Activated CD4-positive, alpha-beta T cell treated with anti-CD3 and anti-CD28 coated beads for 36 hours (primary cell): Measurements from ENCODE around the gene ADAM19. TPM values are rescaled to one million over a fixed set of nuclear protein-coding genes. Genes with fewer than 3 reads are reported as not detected.

Experiments used
- ATAC-seq: fragments of 200-7000 bp; cut with Tn5 transposase; one replicate; pipeline ENCODE4 v1.10.0; 2021; ENCODE audit warnings: mild to moderate bottlenecking, moderate library complexity
- CTCF ChIA-PET: fragments of 350-600 bp; sonication (Branson Sonifier 250); formaldehyde crosslinking; loops from one replicate; lab custom pipeline; 2021; ENCODE audit warnings: antibody characterized with exemption; lab: Charles Lee
- POLR2A ChIA-PET: fragments of 350-600 bp; sonication (Branson Sonifier 250); formaldehyde crosslinking; loops from one replicate; lab custom pipeline; 2021; ENCODE audit warnings: antibody characterized with exemption, inconsistent platforms; lab: Charles Lee
- DNase-seq: peaks from one replicate; pipeline ENCODE4 v3.0.0-alpha.2; 2020
- H3K27ac Mint-ChIP-seq: one replicate; pipeline ENCODE4 v1.8.0; 2021; ENCODE audit warnings: mixed read lengths
- H3K27me3 Mint-ChIP-seq: one replicate; pipeline ENCODE4 v1.8.0; 2021; ENCODE audit warnings: mixed read lengths
- H3K36me3 Mint-ChIP-seq: one replicate; pipeline ENCODE4 v1.8.0; 2021; ENCODE audit warnings: low read depth, mixed read lengths
- H3K4me1 Mint-ChIP-seq: one replicate; pipeline ENCODE4 v1.8.0; 2021; ENCODE audit warnings: mixed read lengths
- H3K4me3 Mint-ChIP-seq: one replicate; pipeline ENCODE4 v1.8.0; 2021; ENCODE audit warnings: mild to moderate bottlenecking, moderate library complexity, mixed read lengths
- H3K9me3 Mint-ChIP-seq: one replicate; pipeline ENCODE4 v1.8.0; 2021; ENCODE audit warnings: low read depth, mixed read lengths
- intact Hi-C, 2 experiments: fragments of 100-400 bp; cut with DNase I in 1 of 2; cut with micrococcal nuclease in 1 of 2; formaldehyde crosslinking; loops; one replicate each; pipeline versions ENCODE4 v1.14.2 to v1.15.1; 2022 to 2024; cut with DNase I, micrococcal nuclease
- total RNA-seq, 2 experiments: library from RNA; stranded (reverse); gene quantifications; one replicate each; pipeline ENCODE4 v1.2.3, GENCODE V29; 2021

The ADAM19 gene
- total RNA-seq, 2 experiments from 2014 or later, result 63.6 to 69.5 TPM

DNA sequence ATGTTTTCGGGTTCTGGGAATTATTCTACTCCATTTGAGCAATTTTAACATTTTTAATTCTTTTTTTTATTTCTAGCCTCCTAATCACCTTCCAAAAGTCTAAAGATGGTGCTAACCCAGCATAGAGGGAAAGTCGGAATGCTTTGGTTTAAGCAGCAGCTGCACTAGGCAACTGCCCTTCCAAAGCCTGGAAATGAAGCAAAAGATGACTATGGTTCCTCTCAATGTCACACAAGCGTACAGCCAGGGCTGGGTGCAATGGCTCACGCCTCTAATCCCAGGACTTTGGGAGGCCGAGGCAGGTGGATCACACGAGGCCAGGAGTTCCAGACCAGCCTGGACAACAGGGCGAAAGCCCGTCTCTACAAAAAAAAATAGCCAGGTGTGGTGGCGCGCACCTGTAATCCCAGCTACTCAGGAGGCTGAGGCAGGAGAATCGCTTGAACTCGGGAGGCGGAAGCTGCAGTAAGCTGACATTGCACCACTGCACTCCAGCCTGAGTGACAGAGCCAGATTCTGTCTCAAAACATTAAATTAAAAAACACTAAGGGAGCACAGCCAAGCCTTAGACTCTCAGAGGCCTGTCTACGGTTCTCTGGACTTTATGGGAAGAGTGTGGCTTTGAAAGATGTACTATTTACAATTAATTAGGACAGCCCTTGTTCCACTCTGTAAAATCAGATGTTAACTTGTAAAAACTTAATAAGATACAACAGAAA is 33.1 kb downstream of the ADAM19 start:
- no peak overlapping the region for H3K27ac Mint-ChIP-seq
- no peak overlapping the region for H3K4me3 Mint-ChIP-seq
- H3K27me3 Mint-ChIP-seq, result no peaks in the 10 kb centered on the region
- intact Hi-C loops, result no loop called here
- ChIA-PET POLR2A (no interaction called here), CTCF (interaction anchor here (0.6 to 0.9 kb wide), 4 partner anchors 8 to 329 kb away, joined by 3 read pairs; no protein-coding TSS in a partner anchor)
- no peaks in the 10 kb centered on the region for H3K9me3 Mint-ChIP-seq
- H3K36me3 Mint-ChIP-seq, result peaks cover 15% of the 10 kb centered on the region
- no peak for DNase-seq
- ATAC-seq, result no peak
- peaks cover 87% of the 10 kb centered on the region for H3K4me1 Mint-ChIP-seq

DNA sequence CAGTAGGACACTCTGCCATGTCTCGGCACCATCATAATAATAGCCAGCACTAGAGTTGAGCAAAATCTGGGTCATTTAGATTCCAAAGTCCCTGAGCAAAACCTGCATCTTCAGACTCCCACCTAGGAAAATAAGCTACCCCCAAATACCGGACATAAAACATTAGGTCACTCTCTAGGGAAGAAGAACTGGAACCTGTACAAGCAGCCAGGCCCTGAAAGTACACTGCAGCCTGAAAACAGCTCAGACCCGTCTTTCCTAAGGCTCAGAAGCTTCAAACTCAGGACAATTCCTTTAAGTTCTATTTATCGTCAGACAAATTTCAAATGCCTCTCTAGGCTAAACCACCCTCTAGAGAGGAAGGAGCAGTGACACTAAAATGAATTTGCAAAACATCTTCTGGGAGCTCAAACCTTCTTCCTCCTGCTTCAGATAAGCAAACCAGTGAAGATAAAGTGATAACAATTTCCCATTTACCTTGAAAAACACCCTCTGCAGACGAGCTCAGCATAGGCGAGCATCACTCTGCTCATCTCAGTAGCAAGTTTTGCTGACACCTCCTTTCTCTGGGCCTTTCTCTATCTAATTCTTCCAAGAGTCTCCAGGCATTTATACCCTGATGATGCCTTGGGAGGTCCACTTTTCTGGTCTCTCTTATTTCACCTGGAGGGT is 34.0 kb downstream of the ADAM19 start:
- intact Hi-C loops, result loop anchor here (1.0 to 2.0 kb wide), 7 partner anchors 29 to 202 kb away; partner anchors contain the start of genes ADAM19 (in 1 of the 2) and LSM11 (in 1 of the 2)
- DNase-seq (peak; percentile 30), ATAC-seq (peak; percentile 17)
- H3K27ac Mint-ChIP-seq, result peak overlapping the region; percentile 79
- H3K36me3 Mint-ChIP-seq, result peaks cover 21% of the 10 kb centered on the region
- ChIA-PET POLR2A (interaction anchor here (0.7 to 0.8 kb wide), 2 partner anchors 31 to 66 kb away, joined by 3 to 4 read pairs; no protein-coding TSS in a partner anchor), CTCF (interaction anchor here (0.6 to 2.5 kb wide), 6 partner anchors 9 to 328 kb away, joined by 3 to 9 read pairs (median 3); partner anchors contain the start of gene LSM11)
- no peaks in the 10 kb centered on the region for H3K9me3 Mint-ChIP-seq
- H3K27me3 Mint-ChIP-seq, result no peaks in the 10 kb centered on the region
- H3K4me1 Mint-ChIP-seq, result peaks cover 80% of the 10 kb centered on the region
- peak overlapping the region; percentile 21 for H3K4me3 Mint-ChIP-seq

DNA sequence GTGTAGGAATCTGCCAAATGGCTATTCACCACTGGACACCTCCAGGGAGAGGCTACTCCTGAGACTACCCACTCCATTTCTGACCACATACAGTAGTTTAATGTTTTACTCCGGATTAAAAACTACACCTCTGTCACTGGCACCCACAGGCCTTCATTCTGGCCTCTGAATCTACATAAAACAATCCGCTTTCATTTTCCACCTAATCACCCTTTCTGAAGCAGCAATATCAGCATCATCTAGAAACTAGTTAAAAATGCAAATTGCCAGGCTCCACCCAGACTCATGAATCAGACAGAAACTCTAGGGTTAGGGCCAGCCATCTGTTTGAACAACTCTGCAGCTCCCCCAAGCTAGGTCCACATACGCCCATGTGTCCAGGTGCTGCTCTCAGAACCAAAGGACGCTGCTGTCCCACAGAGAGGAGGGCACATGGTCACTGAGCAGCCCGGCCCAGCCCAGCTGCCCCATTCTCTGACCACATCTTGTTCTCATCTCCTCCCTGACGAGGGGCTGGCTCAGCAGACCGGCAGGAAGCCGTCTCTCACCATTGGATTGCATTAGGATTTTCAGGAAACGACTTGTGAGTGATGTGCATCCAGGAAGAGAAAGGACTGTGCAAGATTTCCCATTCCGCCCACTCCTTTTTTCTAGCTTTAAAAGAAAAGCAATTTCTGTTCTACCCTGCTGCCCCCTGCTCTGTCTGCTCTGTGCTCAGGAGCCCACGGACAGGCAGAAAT is 34.7 kb downstream of the ADAM19 start:
- peak; percentile 68 for DNase-seq
- peak; percentile 85 for ATAC-seq
- POLR2A ChIA-PET, result interaction anchor here (0.5 to 0.8 kb wide), 3 partner anchors 31 to 178 kb away, joined by 3 to 4 read pairs (median 3); no protein-coding TSS in a partner anchor
- H3K27ac Mint-ChIP-seq, result peak overlapping the region; percentile 79
- H3K9me3 Mint-ChIP-seq, result no peaks in the 10 kb centered on the region
- H3K36me3 Mint-ChIP-seq, result peaks cover 21% of the 10 kb centered on the region
- CTCF ChIA-PET, result interaction anchor here (0.6 to 2.5 kb wide), 4 partner anchors 11 to 203 kb away, joined by 3 to 9 read pairs (median 3); partner anchors contain the start of gene LSM11
- intact Hi-C loops, result loop anchor here (1.0 to 2.0 kb wide), 7 partner anchors 30 to 202 kb away; partner anchors contain the start of genes ADAM19 (in 1 of the 2) and LSM11 (in 1 of the 2)
- H3K4me3 Mint-ChIP-seq, result peak overlapping the region; percentile 21
- no peaks in the 10 kb centered on the region for H3K27me3 Mint-ChIP-seq
- peaks cover 73% of the 10 kb centered on the region for H3K4me1 Mint-ChIP-seq

DNA sequence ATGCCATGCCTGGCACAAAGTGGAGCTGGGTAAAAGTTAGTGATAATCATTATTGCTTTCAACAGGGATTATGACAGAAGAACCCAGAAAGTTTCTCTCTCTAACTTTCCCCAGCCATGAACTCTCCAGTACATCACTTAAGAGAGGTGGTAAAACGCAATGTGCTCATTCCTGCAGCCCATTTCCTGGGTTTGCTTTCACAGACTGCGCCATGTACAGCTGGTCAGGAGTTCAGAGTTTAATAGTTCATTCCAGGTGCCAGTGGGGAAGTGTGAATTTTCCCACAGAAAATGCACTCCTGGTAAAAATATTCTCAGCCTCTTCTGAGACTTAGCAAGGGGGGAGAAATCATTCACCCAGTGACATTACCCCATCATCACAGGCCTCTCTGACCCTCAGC is 35.5 kb downstream of the ADAM19 start:
- H3K4me3 Mint-ChIP-seq, result peak overlapping the region; percentile 21
- ATAC-seq (no peak), DNase-seq (no peak)
- H3K27me3 Mint-ChIP-seq, result no peaks in the 10 kb centered on the region
- H3K36me3 Mint-ChIP-seq, result peaks cover 25% of the 10 kb centered on the region
- no peaks in the 10 kb centered on the region for H3K9me3 Mint-ChIP-seq
- peak overlapping the region; percentile 79 for H3K27ac Mint-ChIP-seq
- ChIA-PET POLR2A (interaction anchor here (1.2 kb wide), 1 partner anchor 195 kb away, joined by 4 read pairs; no protein-coding TSS in a partner anchor), CTCF (interaction anchor here (0.7 to 2.5 kb wide), 5 partner anchors 21 to 212 kb away, joined by 3 to 9 read pairs (median 4); partner anchors contain the start of gene LSM11)
- intact Hi-C loops, result loop anchor here (2.0 kb wide), 5 partner anchors 31 to 189 kb away; partner anchors contain the start of gene ADAM19 (in 1 of the 2)
- H3K4me1 Mint-ChIP-seq, result peaks cover 71% of the 10 kb centered on the region

DNA sequence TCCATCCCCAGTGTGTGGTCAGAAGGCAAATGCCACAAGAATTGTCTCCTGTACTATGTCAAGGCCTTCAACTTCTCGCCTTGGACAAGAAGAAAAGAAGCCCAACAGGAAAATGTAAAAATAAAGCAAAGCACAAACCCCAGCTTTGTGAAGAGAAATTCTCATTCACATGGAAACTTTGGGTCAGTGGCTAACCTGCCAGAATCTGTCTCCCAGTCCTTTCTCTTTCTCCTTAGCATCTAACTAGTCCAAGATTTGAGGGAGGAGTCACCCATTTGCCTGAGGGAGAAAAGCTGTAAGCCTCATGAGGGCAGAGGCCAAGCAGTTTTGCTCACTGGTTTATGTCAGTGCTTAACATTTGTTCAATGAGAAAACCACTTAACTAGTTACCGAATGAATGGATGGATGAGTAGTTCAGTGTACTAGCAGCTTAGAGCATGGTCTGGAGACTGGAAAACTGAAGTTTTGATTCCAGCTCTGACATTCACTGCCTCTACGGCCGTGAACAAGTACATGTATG is 36.0 kb downstream of the ADAM19 start:
- Mint-ChIP-seq H3K4me1 (peaks cover 69% of the 10 kb centered on the region), H3K9me3 (no peaks in the 10 kb centered on the region), H3K27ac (peak overlapping the region; percentile 79), H3K27me3 (no peaks in the 10 kb centered on the region), H3K36me3 (peaks cover 25% of the 10 kb centered on the region), H3K4me3 (no peak overlapping the region)
- DNase-seq, result no peak
- intact Hi-C loops, result loop anchor here (2.0 kb wide), 5 partner anchors 31 to 189 kb away; partner anchors contain the start of gene ADAM19 (in 1 of the 2)
- ATAC-seq, result peak; percentile 24
- CTCF ChIA-PET, result interaction anchor here (0.7 to 2.5 kb wide), 5 partner anchors 21 to 211 kb away, joined by 3 to 9 read pairs (median 4); partner anchors contain the start of gene LSM11
- POLR2A ChIA-PET, result interaction anchor here (1.2 kb wide), 1 partner anchor 195 kb away, joined by 4 read pairs; no protein-coding TSS in a partner anchor

DNA sequence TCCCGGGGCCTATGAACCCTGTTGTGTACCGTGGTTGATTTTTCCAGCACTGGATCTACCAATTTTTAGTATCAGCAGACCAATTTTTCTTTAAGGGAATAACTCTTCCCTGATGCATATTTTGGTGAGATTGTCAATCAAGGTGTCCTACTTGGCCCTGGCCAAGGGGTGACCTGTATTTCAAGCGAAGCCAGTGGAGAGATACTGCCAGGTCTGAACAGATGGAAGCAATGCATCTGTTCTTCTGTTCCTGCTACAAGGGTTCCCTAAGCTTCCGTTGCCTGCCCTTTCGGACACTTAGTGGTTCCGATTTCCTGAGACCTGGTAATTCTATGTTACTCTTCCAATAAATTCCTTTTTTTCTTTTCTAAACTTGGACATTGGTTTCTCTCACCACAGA is 37.3 kb downstream of the ADAM19 start:
- POLR2A ChIA-PET, result no interaction called here
- Mint-ChIP-seq H3K27me3 (no peaks in the 10 kb centered on the region), H3K36me3 (peaks cover 28% of the 10 kb centered on the region), H3K27ac (no peak overlapping the region), H3K9me3 (no peaks in the 10 kb centered on the region), H3K4me1 (peaks cover 61% of the 10 kb centered on the region), H3K4me3 (no peak overlapping the region)
- ATAC-seq, result no peak
- CTCF ChIA-PET, result interaction anchor here (0.6 kb wide), 1 partner anchor 11 kb away, joined by 3 read pairs; no protein-coding TSS in a partner anchor
- intact Hi-C loops, result no loop called here
- no peak for DNase-seq

DNA sequence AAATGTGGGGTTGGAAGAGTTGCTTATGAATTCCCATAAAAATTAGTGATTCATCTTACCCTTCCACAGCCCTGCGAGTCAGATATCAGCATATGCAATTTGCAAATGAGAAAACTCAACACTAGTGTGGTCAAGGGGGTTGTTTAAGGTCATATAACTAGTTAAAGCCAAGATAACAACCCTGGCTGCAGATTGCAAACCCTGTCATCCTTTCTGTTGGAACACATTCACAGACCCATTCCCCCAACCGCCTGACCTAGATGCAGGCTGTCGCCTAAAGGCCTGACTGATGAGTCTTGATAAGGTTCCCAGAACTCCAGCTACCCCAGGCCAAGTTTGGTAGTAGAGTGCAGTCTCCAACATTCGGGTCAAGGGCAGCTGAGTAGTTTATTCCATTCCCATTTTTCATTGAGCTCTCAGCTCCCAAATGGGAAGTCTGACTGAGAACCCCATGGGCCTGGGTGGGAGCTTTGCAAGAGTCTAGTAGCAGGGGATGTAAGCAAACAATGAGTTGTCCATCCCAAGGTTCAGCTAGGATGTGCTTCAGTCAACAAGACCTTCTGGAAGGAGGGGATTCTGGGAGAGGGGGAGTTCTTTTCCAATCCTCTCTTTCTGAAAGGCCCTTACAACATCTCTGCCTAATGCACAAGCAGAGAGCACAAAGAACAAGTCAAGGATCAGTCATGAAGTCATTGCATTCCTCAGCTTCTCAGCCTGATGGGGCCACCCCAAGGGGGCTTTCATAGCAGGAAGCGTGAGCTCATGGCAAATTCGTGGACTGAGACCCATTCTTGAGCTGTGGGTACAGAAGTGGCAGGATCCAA is 40.3 kb downstream of the ADAM19 start:
- no peaks in the 10 kb centered on the region for H3K27me3 Mint-ChIP-seq
- no peak for DNase-seq
- peaks cover 37% of the 10 kb centered on the region for H3K36me3 Mint-ChIP-seq
- ATAC-seq, result no peak
- intact Hi-C loops, result no loop called here
- ChIA-PET CTCF (interaction anchor here (1.0 kb wide), 2 partner anchors 15 to 110 kb away, joined by 3 read pairs; no protein-coding TSS in a partner anchor), POLR2A (interaction anchor here (0.6 kb wide), 1 partner anchor 149 kb away, joined by 4 read pairs; no protein-coding TSS in a partner anchor)
- H3K4me3 Mint-ChIP-seq, result no peak overlapping the region
- no peak overlapping the region for H3K27ac Mint-ChIP-seq
- H3K4me1 Mint-ChIP-seq, result peaks cover 34% of the 10 kb centered on the region
- H3K9me3 Mint-ChIP-seq, result no peaks in the 10 kb centered on the region

DNA sequence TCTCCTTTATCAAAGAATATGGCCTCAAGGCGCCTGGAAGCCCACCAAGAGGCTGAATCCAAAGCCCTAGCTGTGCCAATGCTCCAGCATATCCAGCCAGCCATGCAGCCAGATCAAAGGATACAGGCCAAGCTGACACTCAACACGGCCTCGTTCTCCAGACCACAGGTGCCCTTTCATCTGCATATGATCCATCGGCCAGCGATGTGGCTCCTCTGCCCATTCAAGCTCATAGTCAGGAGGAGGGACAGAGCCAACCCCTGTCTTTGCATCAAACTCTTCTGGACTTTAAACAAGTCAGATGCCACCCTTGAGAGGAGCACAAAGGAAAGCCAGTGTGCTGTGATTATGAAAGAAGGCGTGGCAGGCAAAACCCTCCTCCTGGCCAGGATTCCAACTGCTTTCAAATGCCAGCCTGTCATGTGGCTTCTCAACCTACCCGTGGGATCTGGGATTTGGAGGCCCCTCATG is 42.5 kb downstream of the ADAM19 start:
- no peak for DNase-seq
- Mint-ChIP-seq H3K4me1 (peaks cover 17% of the 10 kb centered on the region), H3K4me3 (no peak overlapping the region), H3K9me3 (no peaks in the 10 kb centered on the region), H3K27me3 (no peaks in the 10 kb centered on the region), H3K36me3 (peaks cover 34% of the 10 kb centered on the region), H3K27ac (no peak overlapping the region)
- intact Hi-C loops, result no loop called here
- ATAC-seq, result no peak
- ChIA-PET POLR2A (no interaction called here), CTCF (interaction anchor here (0.7 kb wide), 1 partner anchor 16 kb away, joined by 3 read pairs; no protein-coding TSS in a partner anchor)

DNA sequence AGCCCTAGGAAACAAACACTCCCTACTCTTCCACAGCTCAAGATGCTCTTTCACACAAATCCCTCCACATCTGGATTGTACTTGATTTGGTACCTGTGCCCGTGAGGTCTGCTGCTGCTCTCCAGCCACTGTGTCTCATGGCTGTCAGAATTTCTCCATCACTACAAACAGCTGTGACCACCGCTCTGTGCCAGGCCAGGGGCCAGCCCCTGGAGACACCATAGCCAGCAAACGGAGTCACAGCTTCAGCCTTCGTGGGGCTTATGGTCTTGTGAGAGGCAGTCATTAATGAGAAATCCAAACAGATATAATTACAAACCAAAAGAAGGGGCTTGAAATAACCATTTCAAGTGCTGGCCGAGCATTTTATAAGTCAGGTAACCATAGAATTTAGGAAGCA is 43.6 kb downstream of the ADAM19 start:
- CTCF ChIA-PET, result no interaction called here
- Mint-ChIP-seq H3K4me1 (peaks cover 16% of the 10 kb centered on the region), H3K27me3 (no peaks in the 10 kb centered on the region), H3K4me3 (no peak overlapping the region), H3K27ac (no peak overlapping the region), H3K9me3 (no peaks in the 10 kb centered on the region), H3K36me3 (peaks cover 38% of the 10 kb centered on the region)
- ATAC-seq (no peak), DNase-seq (no peak)
- intact Hi-C loops, result no loop called here
- POLR2A ChIA-PET, result no interaction called here
